HEK293 (cell line): ENCODE measurements around the gene STMP1.

ENCODE experiments used
- CTCF ChIA-PET: fragments of 350-600 bp; formaldehyde crosslinking; extraction: SDS; loops from one replicate; lab custom pipeline; 2021; ENCODE audit warnings: antibody characterized with exemption; lab: Yijun Ruan, JAX
- POLR2A ChIA-PET: fragments of 300-600 bp; formaldehyde crosslinking; extraction: SDS; loops from one replicate; lab custom pipeline; 2020; ENCODE audit warnings: antibody characterized with exemption, inconsistent platforms; lab: Yijun Ruan, JAX
- H3K27ac ChIP-seq: fragments of 200-500 bp; sonication (Bioruptor generic); 2 replicates; pipeline ENCODE4 v1.5.1; 2014; ENCODE audit warnings: low read depth, low read length, control low read depth, inconsistent platforms; ENCODE audit errors: extremely low read depth
- H3K36me3 ChIP-seq, 2 experiments: fragments of 200-500 bp in 1 of 2; sonication (Bioruptor generic) in 1 of 2; 1 replicate in 1 of 2; 2 replicates in 1 of 2; pipeline ENCODE4 v1.5.1; 2014 to 2017; ENCODE audit warnings: inconsistent platforms in 2 of 2, low read length in 2 of 2; ENCODE audit not compliant: control insufficient read depth in 2 of 2, insufficient read depth in 1 of 2
- H3K4me1 ChIP-seq: fragments of 200-500 bp; sonication (Bioruptor generic); 2 replicates; pipeline ENCODE4 v1.5.1; 2014; ENCODE audit warnings: mild to moderate bottlenecking, low read length, inconsistent platforms; ENCODE audit not compliant: control insufficient read depth, insufficient read depth
- H3K4me3 ChIP-seq: 2 replicates; pipeline ENCODE4 v1.5.1; 2011; ENCODE audit warnings: low read depth, mild to moderate bottlenecking, control low read depth, low read length, moderate library complexity
- H3K9me3 ChIP-seq: fragments of 200-500 bp; sonication (Bioruptor generic); 2 replicates; pipeline ENCODE4 v1.5.1; 2014; ENCODE audit warnings: low read depth, low read length, inconsistent platforms; ENCODE audit not compliant: control insufficient read depth, insufficient read depth
- TRIM28 ChIP-seq: IDR thresholded peaks from 2 replicates; pipeline ENCODE4 v1.6.1; 2011; ENCODE audit warnings: low read length, control low read depth, borderline replicate concordance
- ZFP41 ChIP-seq: fragments of 450-650 bp; formaldehyde crosslinking; IDR thresholded peaks from 2 replicates; pipeline ENCODE4 v1.5.1; 2016; ENCODE audit warnings: missing biosample characterization, missing genetic modification characterization, borderline replicate concordance
- ZNF114 ChIP-seq: fragments of 450-650 bp; formaldehyde crosslinking; IDR thresholded peaks from 2 replicates; pipeline ENCODE4 v1.5.0; 2017; ENCODE audit warnings: missing biosample characterization, missing genetic modification characterization
- ZNF23 ChIP-seq: fragments of 450-650 bp; formaldehyde crosslinking; IDR thresholded peaks from 2 replicates; pipeline ENCODE4 v1.5.1; 2016; ENCODE audit warnings: missing biosample characterization, missing genetic modification characterization, borderline replicate concordance
- ZNF248 ChIP-seq: fragments of 450-650 bp; formaldehyde crosslinking; IDR thresholded peaks from 2 replicates; pipeline ENCODE4 v1.5.1; 2017; ENCODE audit warnings: missing biosample characterization, missing genetic modification characterization
- ZNF366 ChIP-seq: fragments of 450-650 bp; formaldehyde crosslinking; conservative IDR thresholded peaks from 2 replicates; pipeline ENCODE4 v1.5.1; 2016; ENCODE audit warnings: missing biosample characterization, missing genetic modification characterization
- ZNF558 ChIP-seq: fragments of 450-650 bp; formaldehyde crosslinking; IDR thresholded peaks from 2 replicates; pipeline ENCODE4 v1.5.1; 2016; ENCODE audit warnings: missing biosample characterization, missing genetic modification characterization
- ZNF561 ChIP-seq: fragments of 450-650 bp; IDR thresholded peaks from 2 replicates; pipeline ENCODE4 v1.5.1; 2018; ENCODE audit warnings: missing biosample characterization, missing genetic modification characterization, borderline replicate concordance
- ZNF596 ChIP-seq: fragments of 450-650 bp; IDR thresholded peaks from 2 replicates; pipeline ENCODE4 v1.5.0; 2018; ENCODE audit warnings: missing biosample characterization, mild to moderate bottlenecking, missing genetic modification characterization, moderate library complexity
- ZNF600 ChIP-seq: fragments of 450-650 bp; formaldehyde crosslinking; IDR thresholded peaks from 2 replicates; pipeline ENCODE4 v1.5.1; 2016; ENCODE audit warnings: missing biosample characterization, missing genetic modification characterization
- ZNF664 ChIP-seq: fragments of 450-650 bp; formaldehyde crosslinking; IDR thresholded peaks from 2 replicates; pipeline ENCODE4 v1.5.1; 2016; ENCODE audit warnings: missing biosample characterization, missing genetic modification characterization
- ZNF747 ChIP-seq: fragments of 450-650 bp; formaldehyde crosslinking; IDR thresholded peaks from 2 replicates; pipeline ENCODE4 v1.5.1; 2016; ENCODE audit warnings: missing biosample characterization, missing genetic modification characterization
- ZSCAN18 ChIP-seq: fragments of 450-650 bp; formaldehyde crosslinking; IDR thresholded peaks from 2 replicates; pipeline ENCODE4 v1.5.1; 2016; ENCODE audit warnings: missing biosample characterization, missing genetic modification characterization
- ZSCAN4 ChIP-seq: fragments of 450-650 bp; formaldehyde crosslinking; IDR thresholded peaks from 2 replicates; pipeline ENCODE4 v1.5.1; 2017; ENCODE audit warnings: missing biosample characterization, missing genetic modification characterization
- TF ChIP-seq, protein P1 (sequence below): fragments of 450-650 bp; formaldehyde crosslinking; IDR thresholded peaks from 2 replicates; pipeline ENCODE4 v1.5.1; 2016; ENCODE audit warnings: missing biosample characterization, missing genetic modification characterization
- TF ChIP-seq, protein P2 (sequence below): fragments of 450-650 bp; formaldehyde crosslinking; IDR thresholded peaks from 2 replicates; pipeline ENCODE4 v1.5.1; 2016; ENCODE audit warnings: missing biosample characterization, missing genetic modification characterization

STMP1 gene

DNA sequence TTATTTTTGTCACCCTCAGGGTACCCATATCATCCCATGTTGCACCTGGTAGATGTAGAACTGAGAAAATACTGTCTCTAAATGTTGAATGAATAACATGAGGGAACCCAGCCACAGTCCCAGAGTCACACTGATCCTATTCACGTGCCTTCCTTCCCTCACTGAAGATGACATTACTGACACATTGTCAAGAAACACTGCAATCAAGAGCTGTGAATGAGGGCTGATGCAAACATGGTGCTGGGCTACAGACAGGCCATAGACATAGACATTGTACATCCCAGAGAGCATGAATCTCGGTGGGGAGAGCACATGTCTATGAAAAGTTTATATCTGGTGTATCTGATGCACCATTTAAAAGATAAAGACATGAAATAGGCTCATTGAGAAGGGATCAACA, 55.9 kb downstream of the STMP1 start:
- H3K27ac ChIP-seq: no peak overlapping the region
- POLR2A ChIA-PET: no interaction called here
- H3K36me3 ChIP-seq: peaks cover 0 to 39% of the 10 kb centered on the region in 2 experiments; a peak in 1 of 3 replicates

DNA sequence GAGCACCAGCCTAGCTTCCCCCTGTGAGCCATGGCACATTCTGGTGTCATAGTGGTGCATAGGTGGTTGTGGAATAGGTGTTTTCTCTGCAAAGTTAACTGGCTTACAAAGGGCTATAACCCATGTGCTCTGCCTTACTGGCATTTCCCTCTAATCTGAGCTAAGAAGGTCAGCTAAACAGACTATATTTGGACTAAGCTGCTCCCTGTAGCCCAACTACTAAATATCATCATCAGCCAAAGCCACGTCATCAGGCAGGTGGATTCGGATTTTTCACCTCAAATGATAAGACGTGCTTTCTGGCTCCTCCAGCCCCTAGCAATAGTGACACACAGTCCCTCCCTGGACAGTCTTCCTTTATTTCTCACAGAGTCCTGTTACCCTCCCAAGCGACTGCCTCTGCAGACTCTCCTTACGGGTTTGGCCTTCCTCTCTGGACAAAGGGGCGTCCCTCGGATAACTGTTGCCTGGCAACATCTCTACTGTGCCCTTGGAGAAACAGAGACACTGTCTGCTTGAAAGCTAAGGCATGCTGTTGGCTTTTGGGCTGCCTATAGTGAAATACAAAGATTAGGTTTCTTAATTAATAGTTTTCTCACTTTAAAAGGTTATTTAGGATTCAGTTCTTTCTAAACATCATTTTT, 56.6 kb downstream of the STMP1 start:
- TF ChIP-seq ZNF600 (tag by site-specific recombination) (peak; percentile 42; the same call in 1 of the 2 replicates), TRIM28 (peak; percentile 59; the same call in 1 of the 2 replicates), ZFP41 (tag by site-specific recombination) (no peak)
- no peak overlapping the region for H3K4me3 ChIP-seq
- peaks cover 10% of the 10 kb centered on the region for H3K4me1 ChIP-seq
- ChIA-PET POLR2A (no interaction called here), CTCF (interaction anchor here (0.5 to 2.2 kb wide), 6 partner anchors 7 to 1024 kb away, joined by 3 to 10 read pairs (median 3); partner anchors contain the start of gene SLC13A4)
- H3K9me3 ChIP-seq: no peaks in the 10 kb centered on the region
- H3K27ac ChIP-seq: no peak overlapping the region
- peaks cover 0 to 39% of the 10 kb centered on the region in 2 experiments; a peak in 1 of 3 replicates for H3K36me3 ChIP-seq

More for the DNA sequence above, 55.9 kb downstream of the STMP1 start:
- CTCF ChIA-PET: interaction anchor here (0.6 to 1.0 kb wide), 3 partner anchors 12 to 67 kb away, joined by 3 read pairs; no protein-coding TSS in a partner anchor
- Histone ChIP-seq H3K4me1 (peaks cover 10% of the 10 kb centered on the region), H3K4me3 (no peak overlapping the region), H3K9me3 (no peaks in the 10 kb centered on the region)
- TF ChIP-seq, protein P1, sequence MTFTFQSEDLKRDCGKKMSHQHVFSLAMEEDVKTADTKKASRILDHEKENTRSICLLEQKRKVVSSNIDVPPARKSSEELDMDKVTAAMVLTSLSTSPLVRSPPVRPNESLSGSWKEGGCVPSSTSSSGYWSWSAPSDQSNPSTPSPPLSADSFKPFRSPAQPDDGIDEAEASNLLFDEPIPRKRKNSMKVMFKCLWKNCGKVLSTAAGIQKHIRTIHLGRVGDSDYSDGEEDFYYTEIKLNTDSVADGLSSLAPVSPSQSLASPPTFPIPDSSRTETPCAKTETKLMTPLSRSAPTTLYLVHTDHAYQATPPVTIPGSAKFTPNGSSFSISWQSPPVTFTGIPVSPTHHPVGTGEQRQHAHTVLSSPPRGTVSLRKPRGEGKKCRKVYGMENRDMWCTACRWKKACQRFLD: no peak
- TF ChIP-seq ZNF561 (tag by site-specific recombination): no peak
- TF ChIP-seq ZNF747 (tag by site-specific recombination): no peak
- TF ChIP-seq ZNF23 (tag by site-specific recombination): no peak
- TF ChIP-seq ZNF664 (tag by site-specific recombination): no peak
- TF ChIP-seq ZNF558 (tag by site-specific recombination): no peak
- no peak for TF ChIP-seq ZSCAN18 (tag by site-specific recombination)
- TF ChIP-seq ZNF600 (tag by site-specific recombination): no peak
- no peak for TF ChIP-seq ZNF248 (tag by site-specific recombination)
- no peak for TF ChIP-seq ZNF114 (tag by site-specific recombination)

- ChIA-PET POLR2A (no interaction called here), CTCF (interaction anchor here (1.1 to 2.2 kb wide), 2 partner anchors 8 kb away, joined by 3 to 10 read pairs; partner anchors contain the start of gene SLC13A4)
Measured at GRCh38 chr7:135719688-135720087, 57.4 kb downstream of the STMP1 start.

More at GRCh38 chr7:135719688-135720087, 57.4 kb downstream of the STMP1 start:
- TF ChIP-seq, protein P2, sequence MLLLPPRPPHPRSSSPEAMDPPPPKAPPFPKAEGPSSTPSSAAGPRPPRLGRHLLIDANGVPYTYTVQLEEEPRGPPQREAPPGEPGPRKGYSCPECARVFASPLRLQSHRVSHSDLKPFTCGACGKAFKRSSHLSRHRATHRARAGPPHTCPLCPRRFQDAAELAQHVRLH: no peak
- TF ChIP-seq ZSCAN4 (tag by site-specific recombination) (peak; percentile 80), ZNF596 (tag by site-specific recombination) (peak; percentile 64), ZNF366 (peak; percentile 49; the same call in 1 of the 2 replicates)
- no peak overlapping the region for H3K4me3 ChIP-seq
- H3K4me1 ChIP-seq: peaks cover 10% of the 10 kb centered on the region
- no peak overlapping the region for H3K27ac ChIP-seq
- H3K36me3 ChIP-seq: peaks cover 0 to 39% of the 10 kb centered on the region in 2 experiments; a peak in 1 of 3 replicates
- H3K9me3 ChIP-seq: no peaks in the 10 kb centered on the region
